Measurements from ENCODE around the gene VAMP5. TPM values are rescaled to one million over a fixed set of nuclear protein-coding genes. Genes with fewer than 3 reads are reported as not detected.

The VAMP5 gene
- total and polyA plus RNA-seq, 2 experiments from 2014 or later, result 2.7 to 36.1 TPM

DNA sequence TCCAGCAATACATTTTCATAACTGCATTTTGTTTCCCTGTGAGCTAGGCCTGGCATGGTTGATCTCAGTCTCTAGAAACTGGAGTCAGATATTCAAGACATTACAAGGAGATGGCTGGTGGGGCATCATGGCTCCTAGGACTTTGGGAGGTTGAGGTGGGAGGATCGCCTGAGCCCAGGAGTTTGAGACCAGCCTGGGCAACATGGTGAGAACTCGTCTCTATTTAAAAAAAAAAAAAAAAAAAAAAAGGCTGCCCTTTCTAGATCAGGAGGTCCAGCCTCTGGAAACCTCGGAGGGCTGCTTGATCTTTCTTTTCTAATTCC lies 7.2 kb upstream of the VAMP5 start:
- H3K4me1 ChIP-seq (ENCODE audit: insufficient read depth), result peaks cover 31% of the 10 kb centered on the region
- H2AFZ ChIP-seq, result peak overlapping the region; percentile 70
- no peaks in the 10 kb centered on the region for H4K20me1 ChIP-seq (ENCODE audit: insufficient read depth, poor library complexity, severe bottlenecking)
- H3K27ac ChIP-seq, result peak overlapping the region; percentile 94
- peaks cover 24% of the 10 kb centered on the region for H3K79me2 ChIP-seq
- no peak for DNase-seq (ENCODE audit: low spot score)
- H3K9me2 ChIP-seq (replicated peaks; ENCODE audit: insufficient read depth), result no peaks in the 10 kb centered on the region
- no peaks in the 10 kb centered on the region for H3K36me3 ChIP-seq (replicated peaks; ENCODE audit: insufficient read depth, low read depth)
- 49% methylated on average over 3 of the region's 3 CpGs for WGBS (ENCODE audit: low lambda C conversion rate, missing lambda C conversion rate)
- no peaks in the 10 kb centered on the region for H3K27me3 ChIP-seq
- TF ChIP-seq EZH2 (IDR thresholded peaks at IDR 0.05; ENCODE audit: borderline replicate concordance) (no peak), EZH2phosphoT487 (IDR thresholded peaks at IDR 0.05; ENCODE audit: low read depth, severe bottlenecking, unreplicated experiment) (no peak)
- TF ChIP-seq, protein P1, sequence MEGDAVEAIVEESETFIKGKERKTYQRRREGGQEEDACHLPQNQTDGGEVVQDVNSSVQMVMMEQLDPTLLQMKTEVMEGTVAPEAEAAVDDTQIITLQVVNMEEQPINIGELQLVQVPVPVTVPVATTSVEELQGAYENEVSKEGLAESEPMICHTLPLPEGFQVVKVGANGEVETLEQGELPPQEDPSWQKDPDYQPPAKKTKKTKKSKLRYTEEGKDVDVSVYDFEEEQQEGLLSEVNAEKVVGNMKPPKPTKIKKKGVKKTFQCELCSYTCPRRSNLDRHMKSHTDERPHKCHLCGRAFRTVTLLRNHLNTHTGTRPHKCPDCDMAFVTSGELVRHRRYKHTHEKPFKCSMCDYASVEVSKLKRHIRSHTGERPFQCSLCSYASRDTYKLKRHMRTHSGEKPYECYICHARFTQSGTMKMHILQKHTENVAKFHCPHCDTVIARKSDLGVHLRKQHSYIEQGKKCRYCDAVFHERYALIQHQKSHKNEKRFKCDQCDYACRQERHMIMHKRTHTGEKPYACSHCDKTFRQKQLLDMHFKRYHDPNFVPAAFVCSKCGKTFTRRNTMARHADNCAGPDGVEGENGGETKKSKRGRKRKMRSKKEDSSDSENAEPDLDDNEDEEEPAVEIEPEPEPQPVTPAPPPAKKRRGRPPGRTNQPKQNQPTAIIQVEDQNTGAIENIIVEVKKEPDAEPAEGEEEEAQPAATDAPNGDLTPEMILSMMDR (IDR thresholded peaks at IDR 0.05; ENCODE audit: poor library complexity), result no peak
- H3K9me3 ChIP-seq (ENCODE audit: low read depth), result no peaks in the 10 kb centered on the region
- H3K4me2 ChIP-seq, result peak overlapping the region; percentile 92
- H3K4me3 ChIP-seq, result no peak overlapping the region

DNA sequence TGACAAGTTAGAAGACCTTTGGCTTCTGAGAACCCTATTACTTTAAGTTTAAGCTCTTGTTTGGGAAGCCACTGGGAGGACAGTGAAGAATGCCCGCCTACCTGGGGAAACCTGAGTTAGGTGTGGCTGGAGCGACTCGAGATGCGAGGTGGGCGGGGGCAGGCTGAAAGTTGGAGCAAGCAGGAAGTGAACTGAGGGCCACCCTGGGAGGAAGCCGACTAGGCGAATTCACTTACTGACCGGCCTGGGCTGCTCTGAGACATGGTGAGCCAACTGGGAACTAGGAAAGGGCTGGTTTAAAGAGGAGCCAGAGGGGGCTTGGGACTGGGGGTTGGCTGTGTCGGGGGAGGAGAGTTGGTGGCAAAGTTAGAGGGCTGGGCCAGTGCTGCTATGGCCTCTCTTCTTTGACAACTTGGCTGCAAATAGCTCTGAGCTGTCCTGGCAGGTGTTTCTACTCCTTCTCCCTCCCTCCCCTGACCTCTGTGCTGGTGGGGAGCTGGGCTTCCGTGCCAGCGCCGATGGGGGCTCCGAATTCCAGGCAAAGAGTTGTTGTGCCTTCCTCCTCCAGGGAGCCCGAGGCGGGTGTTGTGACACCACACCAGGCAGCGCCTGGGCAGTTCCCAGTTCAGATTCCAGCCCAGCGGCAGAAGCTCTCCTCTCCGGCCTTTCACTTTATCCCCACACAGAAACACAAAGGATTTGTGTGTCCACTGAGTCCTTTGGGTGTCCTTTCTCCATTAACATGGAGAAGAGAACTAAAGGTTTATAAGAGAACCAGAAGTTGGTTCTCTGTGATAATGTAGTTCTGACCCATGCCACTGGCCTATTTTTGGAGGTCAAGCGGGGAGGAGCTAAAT lies 6.6 kb upstream of the VAMP5 start, which contains the start of gene VAMP8:
Gene VAMP8, plus strand, starts transcription at position 201 of the 857 bp plus-strand sequence. Its CDS starts 61 bp downstream, at position 262.
- TF ChIP-seq EZH2 (IDR thresholded peaks at IDR 0.05; ENCODE audit: borderline replicate concordance) (no peak), EZH2phosphoT487 (IDR thresholded peaks at IDR 0.05; ENCODE audit: low read depth, severe bottlenecking, unreplicated experiment) (no peak)
- TF ChIP-seq, protein P1 (IDR thresholded peaks at IDR 0.05; ENCODE audit: poor library complexity), result no peak
- Histone ChIP-seq H3K4me1 (ENCODE audit: insufficient read depth) (peaks cover 31% of the 10 kb centered on the region), H3K36me3 (replicated peaks; ENCODE audit: insufficient read depth, low read depth) (no peaks in the 10 kb centered on the region), H2AFZ (peak within 1 kb of the TSS; percentile 70), H4K20me1 (ENCODE audit: insufficient read depth, poor library complexity, severe bottlenecking) (no peaks in the 10 kb centered on the region), H3K9me3 (ENCODE audit: low read depth) (no peaks in the 10 kb centered on the region), H3K4me2 (peak within 1 kb of the TSS; percentile 92), H3K79me2 (peaks cover 24% of the 10 kb centered on the region), H3K27me3 (no peaks in the 10 kb centered on the region), H3K4me3 (peak within 1 kb of the TSS; percentile 65), H3K9me2 (replicated peaks; ENCODE audit: insufficient read depth) (no peaks in the 10 kb centered on the region), H3K27ac (peak within 1 kb of the TSS; percentile 94)
- WGBS (ENCODE audit: low lambda C conversion rate, missing lambda C conversion rate), result 19% methylated on average over 18 of the region's 19 CpGs
- DNase-seq (ENCODE audit: low spot score), result peak; percentile 81

DNA sequence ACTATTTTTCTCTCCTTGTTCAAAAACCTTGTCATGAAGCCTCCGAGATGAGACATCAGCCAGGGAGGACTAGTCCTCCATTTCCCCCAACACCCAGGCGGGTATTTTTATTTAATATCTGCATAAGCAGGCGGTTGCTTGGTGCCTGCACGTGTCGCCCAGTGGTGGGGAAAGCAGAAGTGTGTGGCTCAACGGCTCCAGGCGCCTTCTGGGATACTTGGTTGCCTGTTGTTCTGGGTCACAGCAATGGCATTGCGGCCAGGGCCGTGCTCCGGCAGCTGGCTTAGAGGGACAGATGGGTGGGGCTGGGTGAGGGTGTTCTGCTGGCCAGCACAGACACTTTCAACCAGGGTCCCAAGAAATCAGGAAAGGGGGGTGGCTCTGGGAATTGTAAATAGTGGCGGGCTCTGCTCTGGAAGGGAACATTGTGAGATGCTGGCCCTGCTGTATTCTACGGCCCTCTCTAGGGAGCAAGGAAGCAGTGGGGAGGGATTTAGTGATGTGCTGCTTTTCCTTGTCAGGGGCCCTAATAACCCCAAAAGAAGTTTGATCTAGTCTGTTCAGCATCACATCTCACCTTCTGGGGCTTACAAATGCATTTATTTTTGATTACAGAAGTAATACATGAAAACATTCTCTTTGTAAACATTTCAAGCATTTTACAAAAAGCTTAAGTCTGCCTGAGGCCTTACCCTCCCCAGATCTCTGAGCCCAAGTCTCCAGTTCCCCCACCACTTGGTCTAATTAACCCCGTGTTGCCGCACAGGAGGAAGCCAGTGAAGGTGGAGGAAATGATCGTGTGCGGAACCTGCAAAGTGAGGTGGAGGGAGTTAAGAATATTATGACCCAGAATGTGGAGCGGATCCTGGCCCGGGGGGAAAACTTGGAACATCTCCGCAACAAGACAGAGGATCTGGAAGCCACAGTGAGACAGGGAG lies 5.7 kb upstream of the VAMP5 start:
- Histone ChIP-seq H3K4me2 (peak overlapping the region; percentile 92), H3K27ac (peak overlapping the region; percentile 94), H3K9me2 (replicated peaks; ENCODE audit: insufficient read depth) (no peaks in the 10 kb centered on the region), H3K4me3 (peak overlapping the region; percentile 65), H3K79me2 (peaks cover 24% of the 10 kb centered on the region), H3K27me3 (no peaks in the 10 kb centered on the region), H2AFZ (peak overlapping the region; percentile 70), H3K36me3 (replicated peaks; ENCODE audit: insufficient read depth, low read depth) (no peaks in the 10 kb centered on the region), H3K9me3 (ENCODE audit: low read depth) (no peaks in the 10 kb centered on the region), H4K20me1 (ENCODE audit: insufficient read depth, poor library complexity, severe bottlenecking) (no peaks in the 10 kb centered on the region), H3K4me1 (ENCODE audit: insufficient read depth) (peaks cover 32% of the 10 kb centered on the region)
- DNase-seq (ENCODE audit: low spot score), result no peak
- TF ChIP-seq, protein P1 (IDR thresholded peaks at IDR 0.05; ENCODE audit: poor library complexity), result no peak
- TF ChIP-seq EZH2phosphoT487 (IDR thresholded peaks at IDR 0.05; ENCODE audit: low read depth, severe bottlenecking, unreplicated experiment) (no peak), EZH2 (IDR thresholded peaks at IDR 0.05; ENCODE audit: borderline replicate concordance) (no peak)
- WGBS (ENCODE audit: low lambda C conversion rate, missing lambda C conversion rate), result 43% methylated on average over 19 of the region's 19 CpGs

Data from hepatocyte (in vitro differentiated cells).